Duodenal mucosa (tissue), 2 donors: ENCODE data around the gene THRA.

Source experiments
- H3K27ac ChIP-seq: one replicate; pipeline ENCODE4 v1.7.0; 2013; ENCODE audit warnings: low read depth, low read length
- H3K27me3 ChIP-seq, 2 donors: one replicate each; pipeline ENCODE4 v1.7.0; 2013; ENCODE audit warnings: low read length in 2 of 2, control low read depth in 1 of 2; ENCODE audit not compliant: insufficient read depth in 2 of 2, control insufficient read depth in 1 of 2
- H3K36me3 ChIP-seq, 2 donors: one replicate each; pipeline ENCODE4 v1.7.0; 2013; ENCODE audit warnings: low read length in 2 of 2, control low read depth in 1 of 2; ENCODE audit not compliant: insufficient read depth in 2 of 2, control insufficient read depth in 1 of 2
- H3K4me1 ChIP-seq, 2 donors: one replicate each; pipeline ENCODE4 v1.7.0; 2013; ENCODE audit warnings: low read length in 2 of 2, control low read depth in 1 of 2; ENCODE audit not compliant: insufficient read depth in 2 of 2, control insufficient read depth in 1 of 2
- H3K4me3 ChIP-seq, 2 donors: one replicate each; pipeline ENCODE4 v1.7.0; 2013; ENCODE audit warnings: low read length in 2 of 2, low read depth in 1 of 2
- H3K9ac ChIP-seq, 2 donors: one replicate each; pipeline ENCODE4 v1.7.0; 2013; ENCODE audit warnings: low read length in 2 of 2, low read depth in 1 of 2
- H3K9me3 ChIP-seq, 2 donors: one replicate each; pipeline ENCODE4 v1.7.0; 2013; ENCODE audit warnings: low read length in 2 of 2, control low read depth in 1 of 2; ENCODE audit not compliant: control insufficient read depth in 1 of 2

The THRA gene

GRCh38 chr17:40099619-40100418, 37.1 kb downstream of the THRA start:
- Histone ChIP-seq H3K27me3 (no peaks in the 10 kb centered on the region), H3K36me3 (peaks cover 9 to 26% of the 10 kb centered on the region in 2 donors), H3K9ac (peak overlapping the region; percentile 89 to 98), H3K4me1 (peaks cover 78% of the 10 kb centered on the region in 2 donors), H3K9me3 (no peaks in the 10 kb centered on the region), H3K4me3 (peak overlapping the region; percentile 76 to 99), H3K27ac (peak overlapping the region; percentile 94)

GRCh38 chr17:40100419-40100668, 37.6 kb downstream of the THRA start, which contains the start of gene NR1D1:
Gene NR1D1 (minus strand): TSS chr17:40100589. CDS start chr17:40100094, 495 bp downstream.
- peak within 1 kb of the TSS; percentile 76 to 99 for H3K4me3 ChIP-seq
- peaks cover 78 to 79% of the 10 kb centered on the region in 2 donors for H3K4me1 ChIP-seq
- no peaks in the 10 kb centered on the region for H3K27me3 ChIP-seq
- H3K36me3 ChIP-seq: peaks cover 6 to 21% of the 10 kb centered on the region in 2 donors
- peak within 1 kb of the TSS; percentile 89 to 98 for H3K9ac ChIP-seq
- H3K9me3 ChIP-seq: no peaks in the 10 kb centered on the region
- H3K27ac ChIP-seq: peak within 1 kb of the TSS; percentile 94

DNA sequence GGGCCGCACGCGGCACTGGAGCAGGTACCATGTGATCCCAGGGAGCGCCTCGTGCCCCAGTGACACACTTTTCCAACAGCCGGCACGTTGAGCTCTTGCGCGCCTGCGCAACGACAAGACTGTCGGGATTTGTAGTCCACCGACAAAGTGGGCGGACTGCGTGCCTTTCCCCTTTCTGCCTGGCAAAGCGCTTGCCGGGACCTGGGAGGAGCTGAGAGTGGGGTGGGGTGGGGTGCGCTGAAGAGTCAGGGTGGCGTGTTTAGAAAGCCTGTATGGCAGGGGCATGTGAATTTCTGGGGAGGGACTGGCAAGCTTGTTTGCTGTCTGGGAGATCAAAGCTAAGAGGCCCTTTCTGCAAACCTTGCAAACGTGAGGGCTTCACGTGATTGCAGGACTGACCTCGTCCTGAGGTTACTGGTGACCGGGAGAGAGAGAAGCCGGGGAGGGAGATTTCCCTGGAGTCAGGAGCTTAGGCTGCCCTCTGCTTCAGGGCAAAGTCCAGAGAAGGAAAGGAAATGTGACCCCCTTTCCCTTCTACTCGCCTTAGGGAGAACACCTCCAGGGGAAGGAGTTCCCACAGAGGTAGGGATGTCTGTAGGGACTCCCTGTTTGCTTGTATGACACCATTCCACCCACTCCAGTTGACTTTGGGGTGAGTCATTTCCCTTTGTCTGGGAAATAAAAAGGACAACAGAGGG, 38.1 kb downstream of the THRA start:
- H3K9ac ChIP-seq: peak overlapping the region; percentile 89 to 98
- peaks cover 78 to 79% of the 10 kb centered on the region in 2 donors for H3K4me1 ChIP-seq
- peak overlapping the region; percentile 94 for H3K27ac ChIP-seq
- peak overlapping the region; percentile 76 to 99 for H3K4me3 ChIP-seq
- no peaks in the 10 kb centered on the region for H3K9me3 ChIP-seq
- peaks cover 6 to 17% of the 10 kb centered on the region in 2 donors for H3K36me3 ChIP-seq
- H3K27me3 ChIP-seq: no peaks in the 10 kb centered on the region

- Histone ChIP-seq H3K4me1 (peaks cover 77 to 79% of the 10 kb centered on the region in 2 donors), H3K27me3 (no peaks in the 10 kb centered on the region), H3K27ac (peak overlapping the region; percentile 94), H3K4me3 (peak overlapping the region; percentile 76 to 99), H3K9ac (peak overlapping the region; percentile 73 to 98), H3K9me3 (no peaks in the 10 kb centered on the region), H3K36me3 (peaks cover under 1 to 9% of the 10 kb centered on the region in 2 donors)
These were observed 38.8 kb downstream of the THRA start for GRCh38 chr17:40101367-40102210.

GRCh38 chr17:40103071-40103661, 40.4 kb downstream of the THRA start:
- Histone ChIP-seq H3K36me3 (peaks cover 0 to 2% of the 10 kb centered on the region in 2 donors), H3K9me3 (no peaks in the 10 kb centered on the region), H3K27me3 (no peaks in the 10 kb centered on the region), H3K27ac (peak overlapping the region; percentile 56), H3K9ac (peak overlapping the region; percentile 25 to 57), H3K4me1 (peaks cover 74 to 79% of the 10 kb centered on the region in 2 donors), H3K4me3 (peak overlapping the region; percentile 13 to 41)

DNA sequence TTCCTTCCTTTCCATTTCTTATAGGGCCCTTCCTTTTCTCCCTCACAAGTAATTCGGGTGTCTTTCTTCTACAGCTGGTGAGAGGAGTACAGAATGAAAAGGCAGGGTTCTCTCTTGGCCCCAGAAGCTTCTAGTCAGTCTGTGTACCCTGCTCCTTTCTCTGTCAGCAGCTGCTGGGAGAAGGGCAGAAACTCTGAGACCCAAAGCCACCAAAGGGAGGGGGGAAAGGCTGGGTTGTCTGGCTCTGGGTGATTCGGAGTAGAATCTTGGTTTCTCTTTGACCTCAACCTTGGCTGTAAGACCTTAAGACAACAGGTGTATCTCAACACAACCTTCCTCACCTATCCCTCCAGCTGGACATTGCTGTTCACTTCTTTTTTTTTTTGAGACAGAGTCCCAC, 40.9 kb downstream of the THRA start:
- Histone ChIP-seq H3K9ac (peak overlapping the region; percentile 25 to 57), H3K27ac (peak overlapping the region; percentile 56), H3K4me3 (peak overlapping the region; percentile 13 to 41), H3K4me1 (peaks cover 73 to 79% of the 10 kb centered on the region in 2 donors), H3K27me3 (no peaks in the 10 kb centered on the region), H3K36me3 (no peaks in the 10 kb centered on the region), H3K9me3 (no peaks in the 10 kb centered on the region)

DNA sequence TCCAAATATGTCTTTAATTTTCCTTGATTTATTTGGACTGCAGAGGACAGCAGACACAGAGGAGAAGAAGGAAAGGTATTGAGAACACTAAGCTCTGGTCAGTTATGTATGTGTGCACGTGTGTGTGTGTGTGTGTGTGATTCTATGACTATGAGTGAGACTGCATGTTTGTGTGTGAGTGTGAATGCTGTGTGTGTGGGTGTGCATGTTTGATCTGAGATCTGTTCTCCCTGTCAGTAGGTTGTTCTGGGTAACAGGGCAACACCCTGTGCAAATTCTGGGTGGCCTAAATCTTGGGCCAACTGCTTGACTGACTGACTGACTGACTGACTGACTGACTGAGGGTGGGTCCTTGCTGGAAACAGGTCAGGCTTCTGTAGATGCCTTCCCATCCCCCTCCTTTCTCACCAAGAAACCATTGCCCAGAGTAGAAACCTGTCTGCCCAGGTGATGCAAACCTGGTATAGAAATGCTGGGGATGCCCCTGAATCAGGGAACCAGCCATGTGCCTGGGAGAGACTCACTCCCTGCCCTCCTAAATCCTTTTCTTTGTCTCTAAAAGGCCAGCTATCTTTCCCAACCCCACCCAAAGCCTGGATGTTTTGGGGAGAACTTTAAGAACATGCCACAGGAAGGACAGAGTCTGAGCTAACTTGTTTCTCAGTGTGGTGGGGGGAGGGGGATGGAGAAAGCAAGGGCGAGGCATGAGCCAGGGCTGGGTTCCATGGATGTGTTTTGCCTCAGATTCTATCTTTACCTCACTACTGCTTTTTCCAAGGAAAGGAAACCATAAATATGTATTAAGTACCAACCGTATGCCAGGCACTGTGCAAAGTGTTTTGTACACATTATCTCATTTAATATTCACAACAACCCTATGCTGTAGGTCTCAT, 42.1 kb downstream of the THRA start:
- Histone ChIP-seq H3K9ac (peak overlapping the region in 1 of 2 donors; percentile 35), H3K36me3 (no peaks in the 10 kb centered on the region), H3K27ac (no peak overlapping the region), H3K27me3 (no peaks in the 10 kb centered on the region), H3K4me1 (peaks cover 79 to 88% of the 10 kb centered on the region in 2 donors), H3K9me3 (no peaks in the 10 kb centered on the region), H3K4me3 (no peak overlapping the region)

- no peaks in the 10 kb centered on the region for H3K27me3 ChIP-seq
- no peaks in the 10 kb centered on the region for H3K9me3 ChIP-seq
- H3K4me3 ChIP-seq: no peak overlapping the region
- peak overlapping the region in 1 of 2 donors; percentile 25 for H3K9ac ChIP-seq
- peaks cover 82 to 96% of the 10 kb centered on the region in 2 donors for H3K4me1 ChIP-seq
- H3K36me3 ChIP-seq: no peaks in the 10 kb centered on the region
- H3K27ac ChIP-seq: peak overlapping the region; percentile 50
These were observed 43.3 kb downstream of the THRA start for GRCh38 chr17:40105861-40106759.
